HG03280 (cell line): ENCODE measurements around the gene DHX9.

Experiments
- ATAC-seq: cut with Tn5 transposase; IDR thresholded peaks from one replicate; pipeline ENCODE4 v1.9.1; 2021; ENCODE audit warnings: mild to moderate bottlenecking, moderate library complexity; ENCODE audit not compliant: unreplicated experiment

The DHX9 gene

GRCh38 chr1:182839209-182840066, at the start of gene DHX9:
Gene DHX9, plus strand, starts transcription at chr1:182839347. Its CDS starts 3,220 bp downstream, at chr1:182842567.
- peak; percentile 77 for ATAC-seq

GRCh38 chr1:182791281-182792179, 47.6 kb upstream of the DHX9 start:
- ATAC-seq, result no peak

- no peak for ATAC-seq
These were observed 45.1 kb upstream of the DHX9 start for GRCh38 chr1:182794091-182794490.

GRCh38 chr1:182794676-182795201, 44.4 kb upstream of the DHX9 start:
- ATAC-seq, result no peak

- no peak for ATAC-seq
These were observed 43.5 kb upstream of the DHX9 start for GRCh38 chr1:182795563-182796228.

GRCh38 chr1:182802006-182802803, 36.9 kb upstream of the DHX9 start:
- no peak for ATAC-seq

GRCh38 chr1:182803846-182804245, 35.3 kb upstream of the DHX9 start:
- ATAC-seq, result no peak

GRCh38 chr1:182806015-182806678, 33.0 kb upstream of the DHX9 start:
- ATAC-seq, result no peak

- no peak for ATAC-seq
These were observed 31.2 kb upstream of the DHX9 start for GRCh38 chr1:182807907-182808306.

- ATAC-seq, result no peak
These were observed 29.7 kb upstream of the DHX9 start for GRCh38 chr1:182809414-182809957.

- no peak for ATAC-seq
These were observed 27.0 kb upstream of the DHX9 start for GRCh38 chr1:182811975-182812722.

GRCh38 chr1:182816863-182817262, 22.3 kb upstream of the DHX9 start:
- no peak for ATAC-seq

- no peak for ATAC-seq
These were observed 21.3 kb upstream of the DHX9 start for GRCh38 chr1:182817802-182818201.

- ATAC-seq, result no peak
These were observed 15.9 kb upstream of the DHX9 start for GRCh38 chr1:182823220-182823619.

- no peak for ATAC-seq
These were observed 12.3 kb upstream of the DHX9 start for GRCh38 chr1:182826892-182827291.

GRCh38 chr1:182829285-182829932, 9.7 kb upstream of the DHX9 start:
- ATAC-seq, result peak; percentile 68

GRCh38 chr1:182833271-182833670, 5.9 kb upstream of the DHX9 start:
- no peak for ATAC-seq

- no peak for ATAC-seq
These were observed 4.8 kb upstream of the DHX9 start for GRCh38 chr1:182834326-182834725.
